Measurements from ENCODE around the gene FGG.
A peak's percentile ranks its signal among the peaks of the same experiment; 100 is the strongest.

FGG gene

GRCh38 chr4:154559494-154560418 is 52.7 kb downstream of the FGG start:
- TF ChIP-seq, protein P1, sequence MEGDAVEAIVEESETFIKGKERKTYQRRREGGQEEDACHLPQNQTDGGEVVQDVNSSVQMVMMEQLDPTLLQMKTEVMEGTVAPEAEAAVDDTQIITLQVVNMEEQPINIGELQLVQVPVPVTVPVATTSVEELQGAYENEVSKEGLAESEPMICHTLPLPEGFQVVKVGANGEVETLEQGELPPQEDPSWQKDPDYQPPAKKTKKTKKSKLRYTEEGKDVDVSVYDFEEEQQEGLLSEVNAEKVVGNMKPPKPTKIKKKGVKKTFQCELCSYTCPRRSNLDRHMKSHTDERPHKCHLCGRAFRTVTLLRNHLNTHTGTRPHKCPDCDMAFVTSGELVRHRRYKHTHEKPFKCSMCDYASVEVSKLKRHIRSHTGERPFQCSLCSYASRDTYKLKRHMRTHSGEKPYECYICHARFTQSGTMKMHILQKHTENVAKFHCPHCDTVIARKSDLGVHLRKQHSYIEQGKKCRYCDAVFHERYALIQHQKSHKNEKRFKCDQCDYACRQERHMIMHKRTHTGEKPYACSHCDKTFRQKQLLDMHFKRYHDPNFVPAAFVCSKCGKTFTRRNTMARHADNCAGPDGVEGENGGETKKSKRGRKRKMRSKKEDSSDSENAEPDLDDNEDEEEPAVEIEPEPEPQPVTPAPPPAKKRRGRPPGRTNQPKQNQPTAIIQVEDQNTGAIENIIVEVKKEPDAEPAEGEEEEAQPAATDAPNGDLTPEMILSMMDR (conservative IDR thresholded peaks at IDR 0.05; ENCODE audit: control insufficient read depth, insufficient read depth, low read depth, low read length) = peak; percentile 76
- peak; percentile 75 for DNase-seq (ENCODE audit: low read depth)
- H3K4me3 ChIP-seq (ENCODE audit: control insufficient read depth, low read depth, low read length) = no peak overlapping the region

- DNase-seq (ENCODE audit: low read depth) = no peak
- TF ChIP-seq, protein P1 (conservative IDR thresholded peaks at IDR 0.05; ENCODE audit: control insufficient read depth, insufficient read depth, low read depth, low read length) = no peak
These were observed 53.3 kb downstream of the FGG start for GRCh38 chr4:154559141-154559493.

More at GRCh38 chr4:154559141-154559493, 53.3 kb downstream of the FGG start:
- H3K4me3 ChIP-seq (ENCODE audit: control insufficient read depth, low read depth, low read length) = no peak overlapping the region
